Measurements from ENCODE around the gene ZNF366.

Gene ZNF366

DNA sequence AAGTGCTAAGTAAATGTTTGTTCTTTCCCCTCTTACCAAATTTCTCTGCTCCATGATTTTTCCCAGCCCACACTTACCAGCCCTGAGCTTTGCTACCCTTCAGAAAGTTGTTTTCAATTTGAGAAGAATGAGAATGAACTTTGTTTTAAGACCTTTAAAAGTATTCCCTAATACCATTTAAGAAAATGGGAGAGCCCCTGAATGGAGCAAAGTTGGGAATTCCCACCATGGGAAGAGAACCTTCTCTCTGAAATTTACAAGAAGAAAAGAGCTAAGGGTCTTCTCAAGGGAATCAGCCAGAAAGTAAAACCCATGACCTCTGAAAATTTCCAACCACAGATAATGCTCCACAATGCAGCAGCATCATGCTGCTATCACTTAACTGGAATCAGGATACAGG lies 17.7 kb downstream of the ZNF366 start:
- DNase-seq = no peak

GRCh38 chr5:72488756-72489155 lies 18.5 kb downstream of the ZNF366 start:
- no peak for DNase-seq

GRCh38 chr5:72487177-72487576 lies 20.0 kb downstream of the ZNF366 start:
- no peak for DNase-seq

- DNase-seq = no peak
These were observed 20.8 kb downstream of the ZNF366 start for GRCh38 chr5:72486371-72486770.

GRCh38 chr5:72485430-72485974 lies 21.7 kb downstream of the ZNF366 start:
- no peak for DNase-seq

GRCh38 chr5:72482046-72482445 lies 25.2 kb downstream of the ZNF366 start:
- no peak for DNase-seq

DNA sequence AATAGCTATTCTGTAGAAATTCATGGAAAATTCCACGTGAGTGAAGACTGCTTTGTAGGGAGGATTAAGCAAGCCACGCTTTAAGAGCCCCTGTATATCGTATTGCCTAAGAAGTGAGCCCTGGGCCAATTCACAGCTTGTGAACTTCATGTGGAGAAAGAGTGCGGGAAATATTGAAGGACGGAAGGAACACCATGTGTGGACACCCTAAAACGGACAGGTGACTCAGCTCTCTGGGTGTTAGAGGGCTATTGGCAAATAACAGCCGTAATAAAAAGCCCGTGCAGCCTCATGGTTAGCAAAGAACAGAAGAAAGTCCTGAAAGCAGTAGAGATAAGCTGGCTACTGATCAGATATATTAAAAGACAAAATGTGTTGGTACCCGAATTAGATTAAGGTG lies 26.4 kb downstream of the ZNF366 start:
- DNase-seq = no peak

- DNase-seq = no peak
These were observed 27.3 kb downstream of the ZNF366 start for GRCh38 chr5:72479921-72480320.

- no peak for DNase-seq
These were observed 28.5 kb downstream of the ZNF366 start for GRCh38 chr5:72478684-72479083.

DNA sequence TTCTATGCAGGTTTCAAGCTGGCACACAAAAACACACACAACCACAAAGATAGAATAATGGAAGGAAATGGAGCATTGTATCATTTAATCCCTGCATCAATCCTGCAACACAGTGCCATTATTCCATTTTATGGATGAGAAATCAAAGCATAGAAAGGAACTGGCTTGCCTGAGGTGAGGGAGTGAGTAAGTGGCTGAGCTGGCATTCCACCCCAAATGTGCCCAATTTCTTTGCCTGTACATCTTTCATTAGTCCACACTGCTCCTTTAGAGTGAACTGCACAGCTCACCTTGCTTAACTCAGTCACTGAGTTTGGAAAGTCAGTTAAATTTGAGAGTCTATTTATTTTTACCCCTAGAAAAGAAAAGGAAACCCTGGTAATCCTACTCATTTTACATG lies 28.9 kb downstream of the ZNF366 start:
- no peak for DNase-seq

- no peak for DNase-seq
These were observed 29.6 kb downstream of the ZNF366 start for GRCh38 chr5:72477644-72478043.

DNA sequence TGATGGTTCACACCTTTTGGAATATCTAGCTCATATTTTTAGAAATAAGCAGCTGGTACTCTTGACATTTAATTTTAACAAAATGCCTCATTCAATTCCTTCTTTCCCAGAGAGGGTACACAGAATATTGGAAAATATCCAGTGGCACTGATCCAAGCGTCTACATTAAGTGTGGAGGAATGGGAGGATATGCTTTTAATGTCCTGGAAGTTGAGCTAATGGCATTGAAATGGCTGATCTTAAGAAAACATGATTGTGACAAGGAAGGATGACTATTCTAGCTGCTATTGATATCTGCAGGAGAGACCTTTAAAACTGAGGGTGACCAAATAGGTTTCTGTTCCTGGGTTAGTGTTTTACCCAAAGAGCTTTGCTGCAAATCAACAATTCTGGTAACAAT lies 30.0 kb downstream of the ZNF366 start:
- no peak for DNase-seq

GRCh38 chr5:72476721-72477120 lies 30.5 kb downstream of the ZNF366 start:
- no peak for DNase-seq

GRCh38 chr5:72476275-72476674 lies 30.9 kb downstream of the ZNF366 start:
- no peak for DNase-seq

DNA sequence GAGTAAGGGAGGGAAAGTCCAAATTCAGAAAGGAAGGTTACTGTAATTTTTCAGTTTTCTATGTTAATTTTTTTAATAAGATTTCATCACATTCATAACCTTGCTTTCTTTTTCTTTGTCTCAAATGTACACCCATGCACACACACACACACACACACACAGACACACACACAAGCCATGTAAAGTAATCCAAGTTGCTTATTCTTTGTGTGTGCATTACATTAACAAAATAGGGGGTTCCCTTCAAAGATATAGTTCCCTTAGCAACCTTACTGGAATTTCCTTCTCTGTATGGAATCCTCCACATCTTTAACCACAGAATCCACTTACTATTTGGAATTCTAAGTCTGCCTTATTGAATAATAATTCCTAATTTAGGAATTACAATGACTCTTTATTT lies 32.7 kb downstream of the ZNF366 start:
- no peak for DNase-seq

DNA sequence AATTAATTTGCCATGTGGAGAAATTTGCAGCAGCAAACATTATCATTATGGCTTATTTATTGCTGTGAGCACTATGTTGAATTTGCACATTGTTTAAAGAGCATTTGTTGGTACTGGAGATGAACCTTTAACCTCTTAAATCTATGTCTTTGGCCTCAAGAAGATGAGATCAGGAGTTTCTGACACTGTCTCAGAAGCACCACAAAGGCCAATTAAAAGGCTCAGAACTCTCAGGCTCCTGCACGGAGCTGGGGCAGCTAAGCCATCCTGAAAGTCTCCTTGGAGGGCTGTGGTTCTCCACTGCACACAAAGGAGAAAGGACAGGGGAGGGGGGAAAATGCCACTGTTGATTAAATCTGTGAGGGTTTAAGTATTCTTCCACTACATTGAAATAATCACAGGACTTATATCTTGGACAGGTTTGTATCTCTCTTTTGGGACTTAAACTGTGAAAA lies 33.1 kb downstream of the ZNF366 start:
- no peak for DNase-seq

- DNase-seq = no peak
These were observed 34.4 kb downstream of the ZNF366 start for GRCh38 chr5:72472666-72473422.

DNA sequence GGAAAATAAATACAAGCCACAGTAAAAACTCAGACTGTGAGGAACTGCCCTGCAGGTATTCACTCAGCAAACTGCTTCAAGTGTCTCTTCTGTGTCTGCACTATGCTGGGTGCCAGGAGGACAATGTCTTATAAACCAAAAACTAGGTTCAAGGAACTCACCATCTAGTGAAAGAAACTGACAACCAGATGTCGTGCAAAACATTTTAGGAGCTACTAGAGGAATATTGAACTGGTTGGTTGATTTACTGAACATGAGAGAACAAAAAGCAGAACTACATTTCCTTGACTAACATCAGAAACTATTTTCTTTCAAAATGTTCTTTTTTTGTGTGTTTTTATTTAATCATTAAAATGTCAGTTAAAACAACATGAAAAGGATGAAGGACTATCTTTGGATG lies 35.2 kb downstream of the ZNF366 start:
- no peak for DNase-seq

DNA sequence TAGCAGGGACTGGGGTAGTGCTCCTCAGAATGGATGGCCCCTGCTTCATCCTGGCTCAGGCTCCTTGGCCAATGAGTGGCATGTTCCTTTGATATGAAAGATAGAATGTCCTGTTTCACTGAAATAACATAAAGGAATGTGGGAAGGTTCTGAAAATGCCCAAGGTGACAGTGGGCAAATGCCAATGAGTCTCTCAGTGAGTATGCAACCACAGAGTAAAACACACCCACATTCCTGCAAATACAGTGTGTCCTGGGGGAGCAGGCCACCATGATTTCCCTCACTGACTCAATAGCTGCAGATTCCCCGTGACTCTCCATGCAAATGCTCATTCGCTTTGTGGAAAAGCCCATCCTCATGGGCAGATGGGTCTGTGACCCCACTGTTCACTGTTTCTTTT lies 36.4 kb downstream of the ZNF366 start:
- no peak for DNase-seq

DNA sequence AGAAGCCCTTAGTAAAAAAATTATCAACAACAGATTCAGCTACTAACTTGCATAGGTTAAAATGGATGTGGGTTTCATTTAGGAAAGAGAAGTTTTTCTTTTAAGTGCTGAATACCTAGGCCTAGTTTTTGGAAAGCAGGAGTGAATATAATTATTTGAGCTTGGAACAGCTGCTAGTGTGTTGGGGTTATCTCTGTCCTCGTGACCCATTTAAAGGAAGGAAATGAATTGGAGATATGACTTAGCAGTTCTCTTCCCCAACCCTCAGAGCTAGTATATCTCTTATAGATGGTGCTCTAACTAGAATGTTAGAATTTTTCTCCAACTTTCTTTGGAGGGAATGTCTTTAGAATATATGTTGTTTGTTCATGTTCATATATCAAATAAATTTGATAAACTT lies 38.6 kb downstream of the ZNF366 start:
- DNase-seq = no peak

- DNase-seq = no peak
These were observed 39.2 kb downstream of the ZNF366 start for GRCh38 chr5:72468024-72468423.

DNA sequence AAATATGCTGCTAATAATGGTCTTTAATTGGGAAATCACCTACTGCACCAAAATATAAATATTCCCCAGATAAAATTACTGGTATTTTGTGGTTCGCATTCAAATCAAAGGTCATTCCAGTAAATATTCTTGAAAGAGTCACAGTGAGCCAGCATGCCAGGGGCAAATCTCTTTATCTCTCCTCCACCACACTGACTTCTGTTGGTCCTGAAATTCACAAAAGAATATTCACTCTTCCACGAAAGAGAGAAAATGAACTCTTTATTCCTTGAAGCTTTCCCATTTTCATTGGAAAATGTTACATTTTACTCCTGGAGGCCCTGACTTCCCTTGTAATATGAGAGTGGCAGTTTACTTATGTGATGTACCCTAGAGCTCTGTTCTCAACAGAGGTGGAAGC lies 39.7 kb downstream of the ZNF366 start:
- no peak for DNase-seq

DNA sequence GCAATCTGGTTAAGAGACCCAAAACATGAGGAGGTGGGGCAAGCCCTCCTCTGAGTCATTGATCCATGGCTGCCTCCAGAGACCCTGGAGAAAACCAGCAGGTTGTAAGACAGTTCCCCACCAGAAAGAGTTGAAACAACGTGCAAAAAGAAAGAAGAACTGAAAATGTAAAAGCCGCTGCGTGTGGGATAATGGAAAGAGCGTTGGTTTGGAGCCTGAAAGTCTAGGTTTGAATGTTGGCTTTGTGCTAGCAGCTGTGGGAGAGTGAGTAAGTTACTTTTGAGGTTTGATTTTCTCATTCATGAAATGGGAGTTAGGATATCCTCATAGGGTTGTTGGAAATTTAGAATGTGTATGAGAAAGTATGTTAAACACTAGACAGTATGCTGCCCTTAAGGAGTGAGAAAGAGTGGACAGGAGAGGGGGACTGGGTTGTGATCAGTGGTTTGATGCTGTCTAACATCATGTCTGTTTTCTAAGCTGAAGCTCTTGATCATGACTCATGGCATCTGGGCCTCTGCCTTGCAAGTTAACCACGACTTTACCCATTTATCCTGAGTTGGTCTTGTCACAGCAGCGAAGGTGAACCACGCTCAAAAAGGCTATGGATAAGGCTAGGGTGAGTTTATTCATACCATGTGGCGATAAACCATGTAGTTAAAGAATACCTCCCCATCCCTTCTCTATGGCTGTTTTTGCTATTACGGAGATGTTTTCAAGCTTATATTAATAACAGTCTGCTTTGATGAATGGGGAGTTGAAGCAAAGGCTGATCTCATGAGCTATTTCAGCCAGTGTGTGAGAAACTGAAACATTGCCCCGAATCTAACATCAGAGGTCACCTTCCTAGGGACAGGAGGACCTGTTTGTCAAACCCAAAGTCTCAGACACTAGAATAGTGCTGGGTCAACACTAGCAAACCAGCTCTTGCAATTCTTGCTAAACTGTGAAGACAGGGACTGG lies 41.3 kb downstream of the ZNF366 start:
- DNase-seq = no peak

GRCh38 chr5:72465066-72465465 lies 42.1 kb downstream of the ZNF366 start:
- no peak for DNase-seq

All from activated T-cell treated with anti-CD3 and anti-CD28 coated beads, Interleukin-2, amount 50 U/mL, for 1 hour (primary cell).